GM23338 (cell line): ENCODE data around the gene SERP2. TPM values are rescaled to one million over a fixed set of nuclear protein-coding genes. Genes with fewer than 3 reads are reported as not detected.

Experiments
- ATAC-seq: fragments of 200-7000 bp; cut with Tn5 transposase; 3 replicates; pipeline ENCODE4 v1.9.1; 2020
- DNase-seq: peaks from one replicate; pipeline ENCODE4 v3.0.0-alpha.2; 2015; ENCODE audit warnings: low spot score
- H2AFZ ChIP-seq: fragments of 200-600 bp; sonication (generic); 2 replicates; pipeline ENCODE4 v1.8.0; 2016; ENCODE audit warnings: antibody characterized with exemption, mild to moderate bottlenecking, moderate library complexity
- H3F3A ChIP-seq: fragments of 200-600 bp; sonication (generic); replicated peaks from 2 replicates; pipeline ENCODE4 v1.8.0; 2017; ENCODE audit warnings: antibody characterized with exemption, mixed run types, low read depth
- H3K27ac ChIP-seq: fragments of 200-600 bp; sonication (generic); 2 replicates; pipeline ENCODE4 v1.6.1; 2016; ENCODE audit warnings: low read depth
- H3K27me3 ChIP-seq: fragments of 200-600 bp; sonication (generic); 2 replicates; pipeline ENCODE4 v1.8.0; 2016; ENCODE audit warnings: mild to moderate bottlenecking, mixed run types, moderate library complexity; ENCODE audit not compliant: insufficient read depth
- H3K36me3 ChIP-seq: fragments of 200-600 bp; sonication (generic); 2 replicates; pipeline ENCODE4 v1.8.0; 2016; ENCODE audit warnings: mild to moderate bottlenecking; ENCODE audit not compliant: insufficient read depth
- H3K4me1 ChIP-seq: fragments of 200-600 bp; sonication (generic); 2 replicates; pipeline ENCODE4 v1.8.0; 2016; ENCODE audit warnings: mild to moderate bottlenecking, moderate library complexity; ENCODE audit not compliant: insufficient read depth
- H3K4me2 ChIP-seq: fragments of 200-600 bp; sonication (generic); 2 replicates; pipeline ENCODE4 v1.7.1; 2017; ENCODE audit warnings: mixed run types
- H3K4me3 ChIP-seq: fragments of 200-600 bp; sonication (generic); 2 replicates; pipeline ENCODE4 v1.6.1; 2016; ENCODE audit warnings: mixed run types
- H3K79me2 ChIP-seq: fragments of 200-600 bp; sonication (generic); replicated peaks from 2 replicates; pipeline ENCODE4 v1.8.0; 2017; ENCODE audit warnings: mild to moderate bottlenecking; ENCODE audit not compliant: insufficient read depth
- H3K9me2 ChIP-seq: fragments of 200-600 bp; sonication (generic); 2 replicates; pipeline ENCODE4 v1.8.0; 2017; ENCODE audit not compliant: insufficient read depth
- H4K20me1 ChIP-seq: fragments of 200-600 bp; sonication (generic); replicated peaks from 2 replicates; pipeline ENCODE4 v1.8.0; 2017; ENCODE audit warnings: mild to moderate bottlenecking; ENCODE audit not compliant: insufficient read depth
- H3K27ac Mint-ChIP-seq: 2 replicates; pipeline ENCODE4 v1.8.0; 2020; ENCODE audit warnings: inconsistent platforms, mild to moderate bottlenecking, moderate library complexity, mixed read lengths
- H3K27me3 Mint-ChIP-seq: 3 replicates; pipeline ENCODE4 v1.8.0; 2022; ENCODE audit warnings: low read depth, mild to moderate bottlenecking, moderate library complexity, mixed read lengths, inconsistent platforms; ENCODE audit not compliant: insufficient read depth, poor library complexity
- H3K36me3 Mint-ChIP-seq: 3 replicates; pipeline ENCODE4 v1.8.0; 2021; ENCODE audit warnings: low read depth, mild to moderate bottlenecking, inconsistent platforms, moderate library complexity, mixed read lengths
- H3K4me1 Mint-ChIP-seq: 3 replicates; pipeline ENCODE4 v1.8.0; 2020; ENCODE audit warnings: mild to moderate bottlenecking, inconsistent platforms, mixed read lengths
- H3K4me3 Mint-ChIP-seq: 3 replicates; pipeline ENCODE4 v1.8.0; 2021; ENCODE audit warnings: moderate library complexity, mild to moderate bottlenecking, inconsistent platforms, mixed read lengths
- H3K9me3 Mint-ChIP-seq: 3 replicates; pipeline ENCODE4 v1.8.0; 2020; ENCODE audit warnings: moderate library complexity, mild to moderate bottlenecking, inconsistent platforms, mixed read lengths
- CREB1 ChIP-seq: fragments of 250-450 bp; sonication (Bioruptor Pico); IDR thresholded peaks from 2 replicates; pipeline ENCODE4 v1.5.0; 2020; ENCODE audit warnings: low read depth, mild to moderate bottlenecking, moderate library complexity
- ETS1 ChIP-seq: IDR thresholded peaks from 2 replicates; pipeline ENCODE4 v1.6.1; 2016; ENCODE audit warnings: antibody characterized with exemption
- EZH2 ChIP-seq: fragments of 200-600 bp; sonication (generic); IDR thresholded peaks from one replicate; pipeline ENCODE4 v1.8.0; 2017; ENCODE audit warnings: antibody characterized with exemption, mild to moderate bottlenecking, low read depth; ENCODE audit not compliant: unreplicated experiment
- EZH2phosphoT487 ChIP-seq: fragments of 200-600 bp; sonication (generic); IDR thresholded peaks from one replicate; pipeline ENCODE4 v1.8.1; 2018; ENCODE audit warnings: antibody characterized with exemption; ENCODE audit not compliant: unreplicated experiment
- JUNB ChIP-seq: IDR thresholded peaks from one replicate; pipeline ENCODE4 v1.6.1; 2016; ENCODE audit warnings: antibody characterized with exemption; ENCODE audit not compliant: unreplicated experiment
- NANOG ChIP-seq: IDR thresholded peaks from 2 replicates; pipeline ENCODE4 v1.6.1; 2016; ENCODE audit warnings: antibody characterized with exemption, borderline replicate concordance
- POLR2AphosphoS5 ChIP-seq: IDR thresholded peaks from 2 replicates; pipeline ENCODE4 v1.6.1; 2016; ENCODE audit warnings: antibody characterized with exemption, low read depth
- STAT1 ChIP-seq: IDR thresholded peaks from one replicate; pipeline ENCODE4 v1.6.1; 2016; ENCODE audit warnings: antibody characterized with exemption; ENCODE audit not compliant: unreplicated experiment
- ZNF114 ChIP-seq: fragments of 250-450 bp; sonication (Bioruptor Pico); IDR thresholded peaks from 2 replicates; pipeline ENCODE4 v1.5.0; 2020; ENCODE audit warnings: mild to moderate bottlenecking, moderate library complexity
- ZNF331 ChIP-seq: fragments of 250-450 bp; sonication (Bioruptor Pico); IDR thresholded peaks from 2 replicates; pipeline ENCODE4 v1.5.0; 2020; ENCODE audit warnings: low read depth, mild to moderate bottlenecking, moderate library complexity
- polyA plus RNA-seq: library from polyadenylated mRNA; unstranded; fragments of >200 nt; fragmentation: Nextera tagmentation; extraction: Ambion mirVana; gene quantifications from 2 replicates; pipeline ENCODE4 v1.2.1, GENCODE V29; 2016
- total RNA-seq: library from RNA; depleted of rRNA; stranded (reverse); fragments of >200 nt; shearing (Covaris generic); gene quantifications from 2 replicates; pipeline ENCODE4 v1.2.3, GENCODE V29; 2014
- TF ChIP-seq, protein P1 (sequence below): fragments of 250-450 bp; sonication (Bioruptor Pico); IDR thresholded peaks from 2 replicates; pipeline ENCODE4 v1.5.0; 2020; ENCODE audit warnings: mild to moderate bottlenecking, moderate library complexity
- TF ChIP-seq, protein P2 (sequence below), 2 experiments: fragments of 200-600 bp in 1 of 2; sonication (generic) in 1 of 2; conservative IDR thresholded peaks; 2 replicates each; pipeline versions ENCODE4 v1.5.1 to v1.6.1; 2016 to 2017; ENCODE audit warnings: antibody characterized with exemption in 2 of 2, low read depth in 2 of 2, mild to moderate bottlenecking in 2 of 2, moderate library complexity in 1 of 2
- TF ChIP-seq, protein P3 (sequence below): IDR thresholded peaks from one replicate; pipeline ENCODE4 v1.6.1; 2018; ENCODE audit warnings: antibody characterized with exemption; ENCODE audit not compliant: unreplicated experiment

The SERP2 gene
- total and polyA plus RNA-seq, 2 experiments from 2014 or later, result 0.59 to 3.4 TPM

DNA sequence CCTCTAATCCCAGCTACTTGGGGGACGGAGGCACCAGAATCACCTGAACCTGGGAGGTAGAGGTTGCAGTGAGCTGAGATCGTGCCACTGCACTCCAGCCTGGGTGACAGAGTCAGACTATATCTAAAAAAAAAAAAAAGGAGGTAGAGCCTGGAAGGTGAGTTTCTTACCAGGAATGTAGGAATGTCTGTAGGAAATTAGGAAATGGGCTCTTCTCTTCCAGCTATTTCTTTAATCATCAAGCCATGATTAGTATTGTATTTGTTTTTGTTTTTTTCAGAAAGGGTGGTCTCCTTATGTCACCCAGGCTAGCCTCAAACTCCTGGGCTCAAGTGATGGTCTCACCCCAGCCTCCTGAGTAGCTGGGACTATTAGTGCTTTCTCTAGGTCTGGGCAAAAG is 26.3 kb upstream of the SERP2 start:
- Mint-ChIP-seq H3K36me3 (no peaks in the 10 kb centered on the region), H3K9me3 (no peaks in the 10 kb centered on the region), H3K4me3 (no peak overlapping the region), H3K27me3 (no peaks in the 10 kb centered on the region), H3K27ac (no peak overlapping the region), H3K4me1 (peaks cover 12% of the 10 kb centered on the region)
- no peak overlapping the region for H3K4me3 ChIP-seq
- H3K79me2 ChIP-seq, result no peaks in the 10 kb centered on the region
- H3K27ac ChIP-seq, result no peak overlapping the region
- DNase-seq, result no peak
- no peaks in the 10 kb centered on the region for H3F3A ChIP-seq
- H2AFZ ChIP-seq, result peak overlapping the region; percentile 7; the same call in 1 of the 2 replicates
- peaks cover 5% of the 10 kb centered on the region; the same call in 1 of the 2 replicates for H3K4me1 ChIP-seq
- no peak overlapping the region for H3K4me2 ChIP-seq
- ATAC-seq, result no peak
- H3K9me2 ChIP-seq, result no peaks in the 10 kb centered on the region
- H4K20me1 ChIP-seq, result no peaks in the 10 kb centered on the region
- TF ChIP-seq ZNF331 (CRISPR knock-in tag) (no peak), EZH2 (no peak), ZNF114 (CRISPR knock-in tag) (no peak), JUNB (no peak), STAT1 (no peak), CREB1 (CRISPR knock-in tag) (no peak), EZH2phosphoT487 (no peak), ETS1 (no peak), POLR2AphosphoS5 (no peak), NANOG (no peak)
- TF ChIP-seq, protein P1, sequence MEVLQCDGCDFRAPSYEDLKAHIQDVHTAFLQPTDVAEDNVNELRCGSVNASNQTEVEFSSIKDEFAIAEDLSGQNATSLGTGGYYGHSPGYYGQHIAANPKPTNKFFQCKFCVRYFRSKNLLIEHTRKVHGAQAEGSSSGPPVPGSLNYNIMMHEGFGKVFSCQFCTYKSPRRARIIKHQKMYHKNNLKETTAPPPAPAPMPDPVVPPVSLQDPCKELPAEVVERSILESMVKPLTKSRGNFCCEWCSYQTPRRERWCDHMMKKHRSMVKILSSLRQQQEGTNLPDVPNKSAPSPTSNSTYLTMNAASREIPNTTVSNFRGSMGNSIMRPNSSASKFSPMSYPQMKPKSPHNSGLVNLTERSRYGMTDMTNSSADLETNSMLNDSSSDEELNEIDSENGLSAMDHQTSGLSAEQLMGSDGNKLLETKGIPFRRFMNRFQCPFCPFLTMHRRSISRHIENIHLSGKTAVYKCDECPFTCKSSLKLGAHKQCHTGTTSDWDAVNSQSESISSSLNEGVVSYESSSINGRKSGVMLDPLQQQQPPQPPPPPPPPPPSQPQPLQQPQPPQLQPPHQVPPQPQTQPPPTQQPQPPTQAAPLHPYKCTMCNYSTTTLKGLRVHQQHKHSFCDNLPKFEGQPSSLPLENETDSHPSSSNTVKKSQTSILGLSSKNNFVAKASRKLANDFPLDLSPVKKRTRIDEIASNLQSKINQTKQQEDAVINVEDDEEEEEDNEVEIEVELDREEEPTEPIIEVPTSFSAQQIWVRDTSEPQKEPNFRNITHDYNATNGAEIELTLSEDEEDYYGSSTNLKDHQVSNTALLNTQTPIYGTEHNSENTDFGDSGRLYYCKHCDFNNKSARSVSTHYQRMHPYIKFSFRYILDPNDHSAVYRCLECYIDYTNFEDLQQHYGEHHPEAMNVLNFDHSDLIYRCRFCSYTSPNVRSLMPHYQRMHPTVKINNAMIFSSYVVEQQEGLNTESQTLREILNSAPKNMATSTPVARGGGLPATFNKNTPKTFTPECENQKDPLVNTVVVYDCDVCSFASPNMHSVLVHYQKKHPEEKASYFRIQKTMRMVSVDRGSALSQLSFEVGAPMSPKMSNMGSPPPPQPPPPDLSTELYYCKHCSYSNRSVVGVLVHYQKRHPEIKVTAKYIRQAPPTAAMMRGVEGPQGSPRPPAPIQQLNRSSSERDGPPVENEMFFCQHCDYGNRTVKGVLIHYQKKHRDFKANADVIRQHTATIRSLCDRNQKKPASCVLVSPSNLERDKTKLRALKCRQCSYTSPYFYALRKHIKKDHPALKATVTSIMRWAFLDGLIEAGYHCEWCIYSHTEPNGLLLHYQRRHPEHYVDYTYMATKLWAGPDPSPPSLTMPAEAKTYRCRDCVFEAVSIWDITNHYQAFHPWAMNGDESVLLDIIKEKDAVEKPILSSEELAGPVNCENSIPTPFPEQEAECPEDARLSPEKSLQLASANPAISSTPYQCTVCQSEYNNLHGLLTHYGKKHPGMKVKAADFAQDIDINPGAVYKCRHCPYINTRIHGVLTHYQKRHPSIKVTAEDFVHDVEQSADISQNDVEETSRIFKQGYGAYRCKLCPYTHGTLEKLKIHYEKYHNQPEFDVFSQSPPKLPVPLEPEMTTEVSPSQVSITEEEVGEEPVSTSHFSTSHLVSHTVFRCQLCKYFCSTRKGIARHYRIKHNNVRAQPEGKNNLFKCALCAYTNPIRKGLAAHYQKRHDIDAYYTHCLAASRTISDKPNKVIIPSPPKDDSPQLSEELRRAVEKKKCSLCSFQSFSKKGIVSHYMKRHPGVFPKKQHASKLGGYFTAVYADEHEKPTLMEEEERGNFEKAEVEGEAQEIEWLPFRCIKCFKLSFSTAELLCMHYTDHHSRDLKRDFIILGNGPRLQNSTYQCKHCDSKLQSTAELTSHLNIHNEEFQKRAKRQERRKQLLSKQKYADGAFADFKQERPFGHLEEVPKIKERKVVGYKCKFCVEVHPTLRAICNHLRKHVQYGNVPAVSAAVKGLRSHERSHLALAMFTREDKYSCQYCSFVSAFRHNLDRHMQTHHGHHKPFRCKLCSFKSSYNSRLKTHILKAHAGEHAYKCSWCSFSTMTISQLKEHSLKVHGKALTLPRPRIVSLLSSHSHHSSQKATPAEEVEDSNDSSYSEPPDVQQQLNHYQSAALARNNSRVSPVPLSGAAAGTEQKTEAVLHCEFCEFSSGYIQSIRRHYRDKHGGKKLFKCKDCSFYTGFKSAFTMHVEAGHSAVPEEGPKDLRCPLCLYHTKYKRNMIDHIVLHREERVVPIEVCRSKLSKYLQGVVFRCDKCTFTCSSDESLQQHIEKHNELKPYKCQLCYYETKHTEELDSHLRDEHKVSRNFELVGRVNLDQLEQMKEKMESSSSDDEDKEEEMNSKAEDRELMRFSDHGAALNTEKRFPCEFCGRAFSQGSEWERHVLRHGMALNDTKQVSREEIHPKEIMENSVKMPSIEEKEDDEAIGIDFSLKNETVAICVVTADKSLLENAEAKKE (CRISPR knock-in tag), result no peak
- TF ChIP-seq, protein P2, sequence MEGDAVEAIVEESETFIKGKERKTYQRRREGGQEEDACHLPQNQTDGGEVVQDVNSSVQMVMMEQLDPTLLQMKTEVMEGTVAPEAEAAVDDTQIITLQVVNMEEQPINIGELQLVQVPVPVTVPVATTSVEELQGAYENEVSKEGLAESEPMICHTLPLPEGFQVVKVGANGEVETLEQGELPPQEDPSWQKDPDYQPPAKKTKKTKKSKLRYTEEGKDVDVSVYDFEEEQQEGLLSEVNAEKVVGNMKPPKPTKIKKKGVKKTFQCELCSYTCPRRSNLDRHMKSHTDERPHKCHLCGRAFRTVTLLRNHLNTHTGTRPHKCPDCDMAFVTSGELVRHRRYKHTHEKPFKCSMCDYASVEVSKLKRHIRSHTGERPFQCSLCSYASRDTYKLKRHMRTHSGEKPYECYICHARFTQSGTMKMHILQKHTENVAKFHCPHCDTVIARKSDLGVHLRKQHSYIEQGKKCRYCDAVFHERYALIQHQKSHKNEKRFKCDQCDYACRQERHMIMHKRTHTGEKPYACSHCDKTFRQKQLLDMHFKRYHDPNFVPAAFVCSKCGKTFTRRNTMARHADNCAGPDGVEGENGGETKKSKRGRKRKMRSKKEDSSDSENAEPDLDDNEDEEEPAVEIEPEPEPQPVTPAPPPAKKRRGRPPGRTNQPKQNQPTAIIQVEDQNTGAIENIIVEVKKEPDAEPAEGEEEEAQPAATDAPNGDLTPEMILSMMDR (conservative IDR thresholded peaks at IDR 0.05; ENCODE audit: low read depth in 2 of 2), result no peak
- TF ChIP-seq, protein P3, sequence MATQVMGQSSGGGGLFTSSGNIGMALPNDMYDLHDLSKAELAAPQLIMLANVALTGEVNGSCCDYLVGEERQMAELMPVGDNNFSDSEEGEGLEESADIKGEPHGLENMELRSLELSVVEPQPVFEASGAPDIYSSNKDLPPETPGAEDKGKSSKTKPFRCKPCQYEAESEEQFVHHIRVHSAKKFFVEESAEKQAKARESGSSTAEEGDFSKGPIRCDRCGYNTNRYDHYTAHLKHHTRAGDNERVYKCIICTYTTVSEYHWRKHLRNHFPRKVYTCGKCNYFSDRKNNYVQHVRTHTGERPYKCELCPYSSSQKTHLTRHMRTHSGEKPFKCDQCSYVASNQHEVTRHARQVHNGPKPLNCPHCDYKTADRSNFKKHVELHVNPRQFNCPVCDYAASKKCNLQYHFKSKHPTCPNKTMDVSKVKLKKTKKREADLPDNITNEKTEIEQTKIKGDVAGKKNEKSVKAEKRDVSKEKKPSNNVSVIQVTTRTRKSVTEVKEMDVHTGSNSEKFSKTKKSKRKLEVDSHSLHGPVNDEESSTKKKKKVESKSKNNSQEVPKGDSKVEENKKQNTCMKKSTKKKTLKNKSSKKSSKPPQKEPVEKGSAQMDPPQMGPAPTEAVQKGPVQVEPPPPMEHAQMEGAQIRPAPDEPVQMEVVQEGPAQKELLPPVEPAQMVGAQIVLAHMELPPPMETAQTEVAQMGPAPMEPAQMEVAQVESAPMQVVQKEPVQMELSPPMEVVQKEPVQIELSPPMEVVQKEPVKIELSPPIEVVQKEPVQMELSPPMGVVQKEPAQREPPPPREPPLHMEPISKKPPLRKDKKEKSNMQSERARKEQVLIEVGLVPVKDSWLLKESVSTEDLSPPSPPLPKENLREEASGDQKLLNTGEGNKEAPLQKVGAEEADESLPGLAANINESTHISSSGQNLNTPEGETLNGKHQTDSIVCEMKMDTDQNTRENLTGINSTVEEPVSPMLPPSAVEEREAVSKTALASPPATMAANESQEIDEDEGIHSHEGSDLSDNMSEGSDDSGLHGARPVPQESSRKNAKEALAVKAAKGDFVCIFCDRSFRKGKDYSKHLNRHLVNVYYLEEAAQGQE, result no peak
- no peaks in the 10 kb centered on the region for H3K36me3 ChIP-seq
- H3K27me3 ChIP-seq, result no peaks in the 10 kb centered on the region
